SK-N-SH treated with all-trans-retinoic acid at 6 μM for 48 hours (cell line): ENCODE results near the gene BCAR3.

ENCODE experiments used
- ATAC-seq: fragments of 200-7000 bp; cut with Tn5 transposase; 3 replicates; pipeline ENCODE4 v1.9.1; 2020; ENCODE audit warnings: mild to moderate bottlenecking, moderate library complexity
- ARNTL ChIP-seq: fragments of 450-650 bp; formaldehyde crosslinking; IDR thresholded peaks from 2 replicates; pipeline ENCODE4 v1.5.0; 2020; ENCODE audit warnings: low read depth, mild to moderate bottlenecking, moderate library complexity, borderline replicate concordance
- BACH2 ChIP-seq: fragments of 250-450 bp; sonication (Bioruptor Pico); IDR thresholded peaks from 2 replicates; pipeline ENCODE4 v1.9.0; 2021; ENCODE audit warnings: mild to moderate bottlenecking, borderline replicate concordance
- CSRNP3 ChIP-seq: fragments of 250-450 bp; sonication (Bioruptor Pico); IDR thresholded peaks from 2 replicates; pipeline ENCODE4 v1.5.1; 2021; ENCODE audit warnings: mild to moderate bottlenecking, moderate library complexity
- ESRRG ChIP-seq: fragments of 250-450 bp; sonication (Bioruptor Pico); IDR thresholded peaks from 2 replicates; pipeline ENCODE4 v1.6.1; 2021; ENCODE audit warnings: mild to moderate bottlenecking
- GLIS3 ChIP-seq: fragments of 250-450 bp; sonication (Bioruptor Pico); IDR thresholded peaks from 2 replicates; pipeline ENCODE4 v1.5.0; 2020; ENCODE audit warnings: mild to moderate bottlenecking, moderate library complexity
- OSR1 ChIP-seq: fragments of 250-450 bp; sonication (Bioruptor Pico); IDR thresholded peaks from 2 replicates; pipeline ENCODE4 v1.8.0; 2022; ENCODE audit warnings: moderate library complexity, mild to moderate bottlenecking, inconsistent platforms
- POU6F1 ChIP-seq: fragments of 250-450 bp; sonication (Bioruptor Pico); IDR thresholded peaks from 2 replicates; pipeline ENCODE4 v1.8.0; 2021; ENCODE audit warnings: low read depth, mild to moderate bottlenecking, moderate library complexity, borderline replicate concordance
- PPARA ChIP-seq: fragments of 250-450 bp; sonication (Bioruptor Pico); IDR thresholded peaks from 2 replicates; pipeline ENCODE4 v1.5.0; 2020; ENCODE audit warnings: mild to moderate bottlenecking, borderline replicate concordance
- RARB ChIP-seq: fragments of 250-450 bp; sonication (Bioruptor Pico); IDR thresholded peaks from 2 replicates; pipeline ENCODE4 v1.8.0; 2021; ENCODE audit warnings: mild to moderate bottlenecking, moderate library complexity
- SNAI2 ChIP-seq: fragments of 250-450 bp; sonication (Bioruptor Pico); IDR thresholded peaks from 2 replicates; pipeline ENCODE4 v1.5.0; 2020; ENCODE audit warnings: mild to moderate bottlenecking, moderate library complexity
- TCF4 ChIP-seq: fragments of 250-450 bp; sonication (Bioruptor Pico); IDR thresholded peaks from 2 replicates; pipeline ENCODE4 v1.8.0; 2021; ENCODE audit warnings: mild to moderate bottlenecking, moderate library complexity, borderline replicate concordance
- ZC3H10 ChIP-seq: fragments of 250-450 bp; sonication (Bioruptor Pico); IDR thresholded peaks from 2 replicates; pipeline ENCODE4 v1.5.1; 2021; ENCODE audit warnings: mild to moderate bottlenecking, moderate library complexity
- ZFP30 ChIP-seq: fragments of 450-650 bp; formaldehyde crosslinking; IDR thresholded peaks from 2 replicates; pipeline ENCODE4 v1.5.0; 2022; ENCODE audit warnings: mild to moderate bottlenecking, moderate library complexity
- ZNF565 ChIP-seq: fragments of 450-650 bp; formaldehyde crosslinking; conservative IDR thresholded peaks from 2 replicates; pipeline ENCODE4 v1.5.0; 2020; ENCODE audit warnings: low read depth, mild to moderate bottlenecking, moderate library complexity
- ZNF70 ChIP-seq: fragments of 450-650 bp; formaldehyde crosslinking; IDR thresholded peaks from 2 replicates; pipeline ENCODE4 v1.5.0; 2020; ENCODE audit warnings: mild to moderate bottlenecking, moderate library complexity
- ZNF8 ChIP-seq: fragments of 450-650 bp; formaldehyde crosslinking; IDR thresholded peaks from 2 replicates; pipeline ENCODE4 v1.5.0; 2020; ENCODE audit warnings: mild to moderate bottlenecking, moderate library complexity
- TF ChIP-seq, protein P1 (sequence below): fragments of 250-450 bp; sonication (Bioruptor Pico); IDR thresholded peaks from 2 replicates; pipeline ENCODE4 v1.5.1; 2020; ENCODE audit warnings: low read depth, mild to moderate bottlenecking, moderate library complexity
- TF ChIP-seq, protein P2 (sequence below): fragments of 250-450 bp; sonication (Bioruptor Pico); IDR thresholded peaks from 2 replicates; pipeline ENCODE4 v1.8.0; 2020; ENCODE audit warnings: mild to moderate bottlenecking, moderate library complexity, borderline replicate concordance
- TF ChIP-seq, protein P3 (sequence below): fragments of 250-450 bp; sonication (Bioruptor Pico); IDR thresholded peaks from 2 replicates; pipeline ENCODE4 v1.5.0; 2020; ENCODE audit warnings: mild to moderate bottlenecking, moderate library complexity

Gene BCAR3

GRCh38 chr1:93656491-93656890 lies 25.1 kb downstream of the BCAR3 start:
- TF ChIP-seq PPARA (no peak), POU6F1 (CRISPR knock-in tag) (no peak), ZNF70 (CRISPR knock-in tag) (no peak), TCF4 (CRISPR knock-in tag) (no peak), SNAI2 (CRISPR knock-in tag) (no peak), ZNF8 (no peak), ESRRG (no peak), ZNF565 (no peak), BACH2 (no peak), ZC3H10 (CRISPR knock-in tag) (no peak), ARNTL (CRISPR knock-in tag) (no peak), OSR1 (CRISPR knock-in tag) (no peak), RARB (CRISPR knock-in tag) (no peak)
- TF ChIP-seq, protein P1, sequence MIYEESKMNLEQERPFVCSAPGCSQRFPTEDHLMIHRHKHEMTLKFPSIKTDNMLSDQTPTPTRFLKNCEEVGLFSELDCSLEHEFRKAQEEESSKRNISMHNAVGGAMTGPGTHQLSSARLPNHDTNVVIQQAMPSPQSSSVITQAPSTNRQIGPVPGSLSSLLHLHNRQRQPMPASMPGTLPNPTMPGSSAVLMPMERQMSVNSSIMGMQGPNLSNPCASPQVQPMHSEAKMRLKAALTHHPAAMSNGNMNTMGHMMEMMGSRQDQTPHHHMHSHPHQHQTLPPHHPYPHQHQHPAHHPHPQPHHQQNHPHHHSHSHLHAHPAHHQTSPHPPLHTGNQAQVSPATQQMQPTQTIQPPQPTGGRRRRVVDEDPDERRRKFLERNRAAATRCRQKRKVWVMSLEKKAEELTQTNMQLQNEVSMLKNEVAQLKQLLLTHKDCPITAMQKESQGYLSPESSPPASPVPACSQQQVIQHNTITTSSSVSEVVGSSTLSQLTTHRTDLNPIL (CRISPR knock-in tag): no peak
- TF ChIP-seq, protein P2, sequence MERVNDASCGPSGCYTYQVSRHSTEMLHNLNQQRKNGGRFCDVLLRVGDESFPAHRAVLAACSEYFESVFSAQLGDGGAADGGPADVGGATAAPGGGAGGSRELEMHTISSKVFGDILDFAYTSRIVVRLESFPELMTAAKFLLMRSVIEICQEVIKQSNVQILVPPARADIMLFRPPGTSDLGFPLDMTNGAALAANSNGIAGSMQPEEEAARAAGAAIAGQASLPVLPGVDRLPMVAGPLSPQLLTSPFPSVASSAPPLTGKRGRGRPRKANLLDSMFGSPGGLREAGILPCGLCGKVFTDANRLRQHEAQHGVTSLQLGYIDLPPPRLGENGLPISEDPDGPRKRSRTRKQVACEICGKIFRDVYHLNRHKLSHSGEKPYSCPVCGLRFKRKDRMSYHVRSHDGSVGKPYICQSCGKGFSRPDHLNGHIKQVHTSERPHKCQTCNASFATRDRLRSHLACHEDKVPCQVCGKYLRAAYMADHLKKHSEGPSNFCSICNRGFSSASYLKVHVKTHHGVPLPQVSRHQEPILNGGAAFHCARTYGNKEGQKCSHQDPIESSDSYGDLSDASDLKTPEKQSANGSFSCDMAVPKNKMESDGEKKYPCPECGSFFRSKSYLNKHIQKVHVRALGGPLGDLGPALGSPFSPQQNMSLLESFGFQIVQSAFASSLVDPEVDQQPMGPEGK (CRISPR knock-in tag): no peak
- no peak for ATAC-seq

DNA sequence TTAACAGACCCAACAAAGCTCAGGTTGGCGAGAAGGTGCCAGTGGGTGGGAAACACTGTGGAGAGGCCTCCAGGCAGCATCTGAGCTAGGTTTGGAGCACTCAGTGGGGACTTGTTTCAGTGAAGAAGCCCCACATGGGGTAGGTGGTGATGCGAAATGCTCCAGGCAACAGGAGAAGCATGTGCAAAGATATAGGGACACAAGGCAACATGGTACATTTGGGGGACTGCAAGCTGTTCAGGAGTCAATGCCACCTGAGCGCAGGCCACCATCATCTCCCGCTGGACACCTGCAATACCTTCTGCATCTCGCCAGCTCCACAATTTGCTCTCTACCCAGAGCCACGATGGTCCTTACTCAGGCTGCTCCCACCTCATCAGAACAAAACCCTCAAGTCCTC lies 28.0 kb downstream of the BCAR3 start:
- TF ChIP-seq TCF4 (CRISPR knock-in tag): no peak
- no peak for TF ChIP-seq SNAI2 (CRISPR knock-in tag)
- TF ChIP-seq GLIS3 (CRISPR knock-in tag): no peak
- TF ChIP-seq, protein P1 (CRISPR knock-in tag): no peak
- TF ChIP-seq POU6F1 (CRISPR knock-in tag): no peak
- ATAC-seq: no peak

DNA sequence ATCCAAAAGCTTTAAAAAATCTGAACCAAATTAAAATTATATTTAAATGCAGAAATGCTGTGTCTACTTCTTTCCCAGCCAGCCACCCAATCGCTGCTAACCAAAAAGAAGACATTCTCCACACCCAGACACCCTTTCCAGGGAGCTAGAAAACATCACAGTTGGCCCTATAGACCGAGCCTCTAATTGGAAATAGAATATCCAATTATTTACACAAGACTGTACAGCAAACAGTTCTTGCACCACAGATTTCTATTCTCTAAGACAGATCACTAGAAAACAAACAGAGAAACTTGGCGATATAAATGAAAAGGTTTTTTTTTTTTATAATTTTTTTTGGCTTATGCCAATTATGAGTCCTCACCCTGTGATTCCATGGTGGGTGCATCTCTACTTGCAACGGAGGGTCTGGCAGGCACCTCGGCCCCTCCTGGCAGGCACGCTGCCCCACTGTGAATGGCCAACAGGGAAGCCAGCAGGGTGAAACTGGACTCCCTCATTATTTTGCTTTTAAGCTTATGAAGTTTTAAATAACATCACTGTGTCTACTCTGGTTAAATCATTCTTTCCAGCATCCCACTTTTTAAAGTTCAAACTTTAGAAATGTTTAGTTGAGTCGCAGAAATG lies 29.2 kb downstream of the BCAR3 start:
- TF ChIP-seq GLIS3 (CRISPR knock-in tag) (no peak), CSRNP3 (CRISPR knock-in tag) (no peak), ZNF70 (CRISPR knock-in tag) (no peak), ZFP30 (no peak)
- TF ChIP-seq, protein P3, sequence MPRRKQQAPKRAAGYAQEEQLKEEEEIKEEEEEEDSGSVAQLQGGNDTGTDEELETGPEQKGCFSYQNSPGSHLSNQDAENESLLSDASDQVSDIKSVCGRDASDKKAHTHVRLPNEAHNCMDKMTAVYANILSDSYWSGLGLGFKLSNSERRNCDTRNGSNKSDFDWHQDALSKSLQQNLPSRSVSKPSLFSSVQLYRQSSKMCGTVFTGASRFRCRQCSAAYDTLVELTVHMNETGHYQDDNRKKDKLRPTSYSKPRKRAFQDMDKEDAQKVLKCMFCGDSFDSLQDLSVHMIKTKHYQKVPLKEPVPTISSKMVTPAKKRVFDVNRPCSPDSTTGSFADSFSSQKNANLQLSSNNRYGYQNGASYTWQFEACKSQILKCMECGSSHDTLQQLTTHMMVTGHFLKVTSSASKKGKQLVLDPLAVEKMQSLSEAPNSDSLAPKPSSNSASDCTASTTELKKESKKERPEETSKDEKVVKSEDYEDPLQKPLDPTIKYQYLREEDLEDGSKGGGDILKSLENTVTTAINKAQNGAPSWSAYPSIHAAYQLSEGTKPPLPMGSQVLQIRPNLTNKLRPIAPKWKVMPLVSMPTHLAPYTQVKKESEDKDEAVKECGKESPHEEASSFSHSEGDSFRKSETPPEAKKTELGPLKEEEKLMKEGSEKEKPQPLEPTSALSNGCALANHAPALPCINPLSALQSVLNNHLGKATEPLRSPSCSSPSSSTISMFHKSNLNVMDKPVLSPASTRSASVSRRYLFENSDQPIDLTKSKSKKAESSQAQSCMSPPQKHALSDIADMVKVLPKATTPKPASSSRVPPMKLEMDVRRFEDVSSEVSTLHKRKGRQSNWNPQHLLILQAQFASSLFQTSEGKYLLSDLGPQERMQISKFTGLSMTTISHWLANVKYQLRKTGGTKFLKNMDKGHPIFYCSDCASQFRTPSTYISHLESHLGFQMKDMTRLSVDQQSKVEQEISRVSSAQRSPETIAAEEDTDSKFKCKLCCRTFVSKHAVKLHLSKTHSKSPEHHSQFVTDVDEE (CRISPR knock-in tag): no peak
- no peak for ATAC-seq
